ENCODE data around the gene QRFP.

GRCh38 chr9:130945173-130945572 lies 48.6 kb upstream of the QRFP start:
- no peak for TF ChIP-seq POLR2AphosphoS5 (IDR thresholded peaks at IDR 0.05; ENCODE audit: low read depth, low read length)
- no peak for TF ChIP-seq POLR2A (IDR thresholded peaks at IDR 0.05; ENCODE audit: low read depth, low read length)

Measured in GM12891 (cell line).